Activated T-cell treated with anti-CD3 and anti-CD28 coated beads for 24 hours (primary cell): ENCODE measurements around the gene CNOT10.
A peak's percentile ranks its signal among the peaks of the same experiment; 100 is the strongest.
"Not testable (repeated sequence)": the region's sequence is repeated elsewhere in the genome, so short reads cannot be mapped to it uniquely, and the experiment has no call there.

Experiments used
- DNase-seq: peaks from one replicate; pipeline ENCODE4 v3.0.0-alpha.2; 2020; ENCODE audit warnings: low read depth

Gene CNOT10, protein sequence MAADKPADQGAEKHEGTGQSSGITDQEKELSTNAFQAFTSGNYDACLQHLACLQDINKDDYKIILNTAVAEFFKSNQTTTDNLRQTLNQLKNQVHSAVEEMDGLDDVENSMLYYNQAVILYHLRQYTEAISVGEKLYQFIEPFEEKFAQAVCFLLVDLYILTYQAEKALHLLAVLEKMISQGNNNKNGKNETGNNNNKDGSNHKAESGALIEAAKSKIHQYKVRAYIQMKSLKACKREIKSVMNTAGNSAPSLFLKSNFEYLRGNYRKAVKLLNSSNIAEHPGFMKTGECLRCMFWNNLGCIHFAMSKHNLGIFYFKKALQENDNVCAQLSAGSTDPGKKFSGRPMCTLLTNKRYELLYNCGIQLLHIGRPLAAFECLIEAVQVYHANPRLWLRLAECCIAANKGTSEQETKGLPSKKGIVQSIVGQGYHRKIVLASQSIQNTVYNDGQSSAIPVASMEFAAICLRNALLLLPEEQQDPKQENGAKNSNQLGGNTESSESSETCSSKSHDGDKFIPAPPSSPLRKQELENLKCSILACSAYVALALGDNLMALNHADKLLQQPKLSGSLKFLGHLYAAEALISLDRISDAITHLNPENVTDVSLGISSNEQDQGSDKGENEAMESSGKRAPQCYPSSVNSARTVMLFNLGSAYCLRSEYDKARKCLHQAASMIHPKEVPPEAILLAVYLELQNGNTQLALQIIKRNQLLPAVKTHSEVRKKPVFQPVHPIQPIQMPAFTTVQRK

DNA sequence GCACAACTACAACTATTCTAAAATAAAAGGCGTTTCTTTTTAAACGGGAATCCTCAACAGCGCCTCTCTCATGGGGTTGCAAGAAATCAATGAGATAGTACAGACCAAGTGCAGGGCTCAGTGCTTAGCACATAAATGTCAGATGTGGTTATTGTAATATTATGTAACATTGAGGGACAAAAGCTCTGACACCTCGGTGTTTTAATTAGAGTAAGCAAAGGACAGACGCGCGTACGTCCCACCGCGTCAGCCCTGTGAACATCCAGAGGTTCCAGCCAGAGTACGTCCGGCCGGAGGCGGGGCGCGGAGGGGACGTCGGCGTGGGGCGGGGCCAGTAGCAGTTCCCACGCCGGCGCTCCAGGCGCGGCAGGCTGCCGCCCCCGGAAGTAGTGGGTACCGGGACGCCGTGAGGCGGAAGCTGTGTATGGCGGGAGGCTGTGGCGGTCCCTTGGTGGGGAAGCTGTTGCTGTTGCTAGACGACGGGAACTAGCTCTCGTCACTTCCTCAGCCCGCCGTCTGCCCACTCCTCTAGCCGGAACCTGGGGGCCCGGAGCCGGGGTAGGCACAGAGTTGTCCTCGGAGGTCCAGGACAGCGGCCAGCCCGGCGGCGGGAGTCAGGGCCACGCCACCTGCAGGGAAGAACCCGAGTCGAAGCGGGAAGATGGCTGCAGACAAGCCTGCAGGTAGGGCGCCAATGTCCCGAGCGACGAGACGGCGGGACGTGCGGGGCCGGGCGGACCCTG lies at the start of gene CNOT10:
Gene CNOT10, plus strand, starts transcription at position 389 of the 743 bp plus-strand sequence. Its CDS starts 273 bp downstream, at position 662.
- peak; percentile 94 for DNase-seq

DNA sequence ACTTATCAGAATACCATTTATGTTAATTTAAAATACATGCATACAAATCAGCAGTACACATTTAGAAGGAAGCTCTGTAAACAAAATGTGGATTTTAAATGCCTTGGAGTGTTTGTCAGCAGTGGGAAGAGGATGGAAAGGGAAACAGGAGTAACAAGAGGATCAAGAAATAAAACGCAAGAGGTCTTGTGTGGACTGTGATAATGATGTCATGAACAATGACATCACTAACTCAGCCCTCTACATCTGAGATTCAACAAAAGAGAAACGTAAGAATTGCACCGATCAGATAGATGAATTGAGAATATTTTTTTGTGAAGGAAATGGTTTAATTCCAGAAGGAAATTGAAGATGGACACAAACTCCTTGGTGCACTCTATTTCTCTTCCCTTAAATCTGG lies 44.0 kb upstream of the CNOT10 start:
- no peak for DNase-seq

DNA sequence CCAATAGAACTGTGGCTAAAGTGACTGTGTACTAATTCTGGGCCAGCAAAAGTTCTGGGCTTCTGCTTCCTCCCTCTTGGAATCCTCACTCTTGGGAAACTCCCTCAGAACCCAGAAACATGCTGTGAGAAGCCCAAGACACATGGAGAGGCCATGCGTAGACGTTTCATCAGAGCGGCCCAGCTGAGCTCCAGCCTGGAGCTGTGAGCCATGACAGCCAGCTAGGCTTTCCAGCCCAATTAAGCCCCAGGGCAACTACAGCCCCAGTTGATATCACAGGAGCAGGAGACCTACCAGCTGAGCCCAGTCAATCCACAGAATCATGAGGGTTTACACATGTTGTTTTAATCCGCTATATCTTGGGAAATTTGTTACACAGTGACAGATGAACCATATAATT lies 43.6 kb upstream of the CNOT10 start:
- no peak for DNase-seq

DNA sequence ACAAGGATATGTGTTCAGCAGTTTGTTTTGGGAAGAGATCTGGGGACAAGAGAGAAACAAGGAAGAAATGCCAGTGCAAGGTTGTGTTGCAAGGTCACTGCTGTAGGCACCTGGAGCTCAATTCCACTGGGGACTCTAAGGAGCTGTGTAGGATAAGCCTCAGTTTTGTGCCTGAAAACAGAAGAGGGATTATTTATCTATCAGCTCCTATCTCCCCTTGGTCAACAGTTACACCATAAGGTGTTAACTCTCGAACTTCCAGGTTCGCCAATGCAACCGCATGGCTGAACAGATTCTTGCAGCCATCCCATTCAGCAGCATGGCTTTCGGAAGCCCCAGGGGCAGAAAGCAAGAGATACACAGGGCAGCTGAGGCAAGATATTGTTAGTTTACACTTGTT lies 41.6 kb upstream of the CNOT10 start:
- DNase-seq: no peak

DNA sequence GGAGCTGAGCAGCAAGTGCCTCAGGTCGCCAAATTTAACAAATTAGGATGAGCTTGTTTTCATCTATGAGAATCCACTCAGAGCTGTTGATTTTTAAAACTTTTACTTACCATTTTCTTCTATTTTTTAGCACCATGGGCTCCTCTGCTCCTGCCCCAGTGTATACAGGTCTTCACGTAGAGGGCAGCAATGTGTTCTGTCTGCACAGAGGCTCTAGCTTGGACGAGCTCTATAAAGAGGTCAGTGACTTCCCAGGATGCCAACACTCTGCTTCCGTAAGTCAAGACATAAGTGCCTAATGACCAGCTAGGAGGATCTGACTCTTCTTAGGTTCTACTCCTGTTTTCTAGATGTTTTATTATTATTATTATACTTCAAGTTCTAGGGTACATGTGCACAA lies 41.2 kb upstream of the CNOT10 start:
- no peak for DNase-seq

DNA sequence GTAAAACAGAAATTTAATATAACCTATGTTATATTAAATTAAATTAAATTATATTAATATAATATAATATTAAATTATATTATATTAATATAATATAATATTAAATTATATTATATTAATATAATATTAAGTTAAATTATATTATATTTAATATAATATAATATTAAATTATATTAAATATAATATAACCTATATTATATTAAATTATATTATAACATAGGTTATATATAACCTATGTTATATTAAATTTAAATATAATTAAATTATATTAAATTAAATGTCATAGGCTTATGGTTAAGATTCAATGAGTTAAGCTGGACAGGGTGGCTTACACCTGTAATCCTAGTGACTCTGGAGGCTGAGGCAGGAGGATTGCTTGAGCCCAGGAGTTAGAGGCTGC lies 40.6 kb upstream of the CNOT10 start:
- no peak for DNase-seq

DNA sequence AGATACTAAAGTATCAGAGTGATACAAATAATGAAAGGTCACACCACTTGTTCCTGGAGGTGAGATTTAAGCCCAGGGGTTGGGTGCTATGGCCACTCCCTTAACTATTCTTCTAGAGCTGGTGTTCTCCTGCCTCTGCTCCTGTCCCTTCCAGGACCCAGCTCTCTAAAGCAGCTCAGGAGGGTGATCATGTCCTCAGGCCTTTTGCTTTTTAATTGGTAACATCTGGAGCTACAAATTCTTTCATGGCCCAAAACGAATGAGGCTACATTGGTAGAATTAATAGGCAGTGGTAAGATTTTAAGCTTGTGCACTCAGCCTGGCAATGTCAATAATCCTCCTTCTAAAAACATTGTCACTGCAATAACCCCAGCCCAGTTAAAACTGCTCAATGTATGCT lies 38.2 kb upstream of the CNOT10 start:
- no peak for DNase-seq

DNA sequence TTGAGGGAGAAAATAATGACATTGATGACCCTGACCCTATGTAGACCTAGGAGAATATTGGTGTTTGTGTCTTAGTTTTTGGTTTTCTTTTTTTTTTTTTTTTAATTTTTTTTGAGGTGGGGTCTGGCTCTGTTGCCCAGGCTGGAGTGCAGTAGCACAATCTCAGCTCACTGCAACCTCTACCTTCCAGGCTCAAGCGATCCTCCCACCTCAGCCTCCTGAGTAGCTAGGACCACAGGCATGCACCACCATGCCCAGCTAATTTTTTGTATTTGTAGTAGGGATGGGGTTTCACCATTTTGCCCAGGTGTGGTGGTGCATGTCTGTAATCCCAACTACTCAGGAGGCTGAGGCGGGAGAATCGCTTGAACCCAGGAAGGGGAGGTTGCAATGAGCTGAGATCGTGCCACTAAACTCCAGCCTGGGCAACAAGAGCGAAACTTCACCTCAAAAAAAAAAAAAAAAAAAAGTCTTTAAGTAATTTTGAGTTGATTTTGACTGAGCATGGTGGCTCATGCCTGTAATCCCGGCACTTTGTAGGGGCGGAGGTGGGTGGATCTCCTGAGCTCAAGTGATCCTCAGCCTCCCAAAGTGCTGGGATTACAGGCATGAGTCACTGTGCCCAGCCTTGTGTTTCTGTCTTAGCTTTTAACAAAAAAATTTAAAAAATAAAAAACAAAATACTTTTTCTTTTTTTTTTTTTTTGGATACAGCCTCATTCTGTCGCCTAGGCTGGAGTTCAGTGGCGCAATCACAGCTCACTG lies 32.5 kb upstream of the CNOT10 start:
- not testable (repeated sequence) for DNase-seq

DNA sequence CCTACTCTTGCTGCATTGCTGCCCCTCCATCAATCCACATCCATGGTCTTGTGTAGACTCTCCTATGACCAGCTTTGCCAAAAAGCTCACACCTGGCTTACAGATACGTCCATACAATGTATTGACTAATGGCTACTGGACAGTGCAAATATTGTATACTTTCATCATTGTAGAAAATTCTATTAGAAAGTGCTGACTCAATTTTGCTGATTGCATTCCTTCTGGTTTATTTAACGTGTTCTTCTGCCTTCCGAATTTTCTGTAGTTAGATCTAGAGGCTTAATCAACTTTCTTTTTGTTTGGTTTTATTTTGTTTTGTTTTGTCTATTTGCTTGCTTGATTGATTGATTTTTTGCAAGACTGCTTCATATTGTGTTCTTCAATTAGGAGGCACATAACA lies 29.8 kb upstream of the CNOT10 start:
- DNase-seq: no peak

DNA sequence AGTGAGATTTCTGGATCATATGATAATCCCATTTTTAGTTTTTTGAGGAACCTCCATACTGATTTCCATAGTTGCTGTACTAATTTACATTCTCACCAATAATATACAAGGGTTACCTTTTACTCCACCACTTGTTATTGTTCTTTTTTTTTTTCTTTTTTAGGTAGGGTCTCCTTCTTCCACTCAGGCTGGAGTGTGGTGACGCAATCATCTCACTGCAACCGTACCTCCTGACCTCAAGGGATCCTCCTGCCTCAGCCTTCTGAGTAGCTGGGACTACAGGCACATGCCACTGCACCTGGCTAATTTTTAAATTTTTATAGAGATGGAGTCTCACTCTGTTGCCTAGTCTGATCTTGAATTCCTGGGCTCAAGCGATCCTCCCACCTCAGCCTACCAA lies 24.4 kb upstream of the CNOT10 start:
- no peak for DNase-seq

DNA sequence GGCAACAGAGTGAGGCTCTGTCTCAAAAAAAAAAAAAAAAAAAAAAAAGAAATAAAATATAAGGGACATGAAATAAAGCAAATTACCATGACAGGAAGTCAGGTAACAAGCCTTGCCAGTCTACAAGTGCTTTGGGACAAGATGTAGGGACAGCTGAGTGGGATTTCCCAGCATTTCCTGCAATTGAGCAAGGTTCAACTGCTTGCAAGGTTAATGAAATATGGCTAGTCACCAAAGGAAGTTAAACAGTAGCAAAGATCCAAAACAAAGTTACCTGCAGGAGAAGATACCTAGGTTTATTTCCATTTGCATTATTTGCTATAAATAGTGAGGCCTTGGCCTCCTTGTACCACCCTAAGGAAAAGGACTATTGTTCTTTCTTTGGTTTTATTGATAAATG lies 22.3 kb upstream of the CNOT10 start:
- DNase-seq: no peak

DNA sequence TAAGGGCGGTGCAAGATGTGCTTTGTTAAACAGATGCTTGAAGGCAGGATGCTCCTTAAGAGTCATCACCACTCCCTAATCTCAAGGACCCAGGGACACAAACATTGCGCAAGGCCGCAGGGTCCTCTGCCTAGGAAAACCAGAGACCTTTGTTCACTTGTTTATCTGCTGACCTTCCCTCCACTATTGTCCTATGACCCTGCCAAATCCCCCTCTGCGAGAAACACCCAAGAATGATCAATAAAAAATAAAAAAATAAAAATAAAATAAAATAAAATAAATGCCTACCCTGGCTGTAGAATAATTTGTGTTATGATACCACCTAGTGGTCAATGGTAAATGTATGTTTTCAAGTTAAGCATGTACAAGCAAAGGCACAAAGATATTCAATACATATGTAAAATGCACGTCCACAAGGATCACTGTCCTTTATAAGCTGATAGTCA lies 20.3 kb upstream of the CNOT10 start:
- not testable (repeated sequence) for DNase-seq

DNA sequence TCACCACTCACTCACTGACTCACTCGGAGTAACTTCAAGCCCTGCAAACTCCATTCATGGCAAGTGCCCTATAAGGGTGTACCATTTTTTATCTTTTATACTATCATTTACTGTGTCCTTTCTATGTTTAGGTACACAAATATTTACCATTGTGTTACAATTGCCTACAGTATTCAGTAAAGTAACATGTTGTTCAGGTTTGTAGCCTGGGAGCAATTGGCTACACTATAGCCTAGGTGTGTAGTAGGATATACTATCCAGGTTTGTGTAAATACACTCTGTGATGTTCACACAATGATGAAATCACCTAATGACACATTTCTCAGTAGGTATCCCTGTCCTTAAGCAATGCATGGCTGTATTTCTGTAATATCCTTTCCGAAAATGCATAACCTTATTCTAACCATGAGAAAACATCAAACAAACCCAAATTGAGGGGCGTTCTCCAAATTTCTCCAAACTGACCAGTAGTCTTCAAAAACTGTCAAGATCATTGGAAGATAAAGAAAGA lies 17.9 kb upstream of the CNOT10 start:
- DNase-seq: no peak

DNA sequence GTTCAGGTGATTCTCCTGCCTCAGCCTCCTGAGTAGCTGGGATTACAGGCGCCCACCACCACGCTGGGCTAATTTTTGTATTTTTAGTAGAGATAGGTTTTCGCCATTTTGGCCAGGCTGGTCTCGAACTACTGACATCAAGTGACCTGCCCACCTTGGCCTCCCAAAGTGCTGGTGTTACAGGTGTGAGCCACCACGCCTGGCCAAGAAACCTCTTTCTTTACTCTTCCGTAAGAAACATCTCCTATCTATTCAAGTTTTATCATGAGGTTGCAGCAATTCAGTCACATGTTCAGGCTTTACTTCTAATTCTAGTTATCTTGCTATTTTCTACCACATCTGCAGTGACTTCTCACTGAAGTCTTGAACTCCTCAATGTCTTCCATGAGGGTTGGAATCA lies 15.8 kb upstream of the CNOT10 start:
- DNase-seq: not testable (repeated sequence)

DNA sequence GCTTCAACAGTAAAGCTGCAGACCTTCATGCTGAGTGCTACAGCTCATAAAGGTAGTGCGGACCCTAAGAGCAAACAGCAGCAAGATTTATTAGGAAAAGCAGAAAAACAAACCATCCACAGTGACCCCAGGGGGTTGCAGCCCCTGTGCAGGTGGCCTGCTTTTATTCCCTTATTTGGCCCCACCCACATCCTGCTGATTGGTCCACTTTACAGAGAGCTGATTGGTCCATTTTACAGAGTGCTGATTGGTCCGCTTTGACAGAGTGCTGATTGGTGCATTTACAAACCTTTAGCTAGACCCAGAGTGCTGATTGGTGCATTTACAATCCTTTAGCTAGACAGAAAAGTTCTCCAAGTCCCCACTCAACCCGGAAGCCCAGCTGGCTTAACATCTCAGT lies 11.3 kb upstream of the CNOT10 start:
- not testable (repeated sequence) for DNase-seq

DNA sequence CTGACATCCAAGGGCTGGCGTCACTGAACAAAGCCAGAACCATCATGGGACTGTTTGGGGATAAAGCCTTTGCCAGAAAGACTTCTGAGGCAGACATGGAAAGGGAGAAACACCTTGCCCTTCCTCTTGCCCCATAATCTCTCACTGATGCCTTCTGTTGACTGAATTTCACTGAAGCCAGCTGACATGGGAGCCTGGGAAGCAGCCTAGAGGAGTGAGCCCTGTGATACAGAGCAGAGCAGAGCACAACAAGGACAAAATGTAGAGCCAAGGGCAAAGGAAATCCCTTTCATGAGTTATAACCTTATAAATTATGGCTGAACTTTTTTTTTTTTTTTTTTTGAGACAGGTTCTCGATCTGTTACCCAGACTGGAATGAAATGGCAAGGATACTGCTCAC lies 9.8 kb upstream of the CNOT10 start:
- no peak for DNase-seq

DNA sequence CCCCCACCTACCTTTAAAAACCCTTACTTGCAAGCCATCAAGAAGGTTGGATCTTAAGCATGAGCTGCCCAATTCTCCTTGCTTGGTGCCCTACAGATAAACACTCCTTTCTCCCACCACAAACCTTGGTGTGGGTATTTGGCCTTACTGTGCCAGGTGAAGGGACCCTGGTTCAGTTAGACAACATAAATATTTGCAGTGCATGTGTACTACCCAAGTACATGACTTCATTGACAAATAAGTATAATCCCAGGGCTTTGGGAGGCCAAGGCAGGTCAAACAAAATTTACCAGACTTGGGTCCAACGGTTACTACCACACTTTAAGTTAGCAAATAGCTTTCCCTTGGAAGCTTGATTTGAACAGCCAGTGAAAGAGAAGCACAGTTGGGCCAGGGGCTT lies 9.3 kb upstream of the CNOT10 start:
- no peak for DNase-seq

DNA sequence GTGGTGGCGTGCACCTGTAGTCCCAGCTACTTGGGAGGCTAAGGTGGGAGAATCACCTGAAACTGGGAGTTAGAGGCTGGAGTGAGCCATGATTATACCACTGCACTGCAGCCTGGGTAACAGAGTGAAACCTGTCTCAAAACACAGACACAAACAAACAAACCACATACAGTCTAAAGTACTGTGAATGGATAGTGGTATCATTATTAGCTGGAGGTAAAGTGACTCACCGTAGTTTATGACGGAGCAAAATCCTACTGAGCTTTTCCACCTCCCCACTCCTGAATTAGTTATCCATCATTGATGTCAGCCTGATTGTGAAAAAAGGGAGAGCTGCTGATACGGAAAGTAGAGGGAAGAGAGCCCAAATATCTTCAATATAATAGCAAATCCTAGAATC lies 3.2 kb upstream of the CNOT10 start:
- no peak for DNase-seq

DNA sequence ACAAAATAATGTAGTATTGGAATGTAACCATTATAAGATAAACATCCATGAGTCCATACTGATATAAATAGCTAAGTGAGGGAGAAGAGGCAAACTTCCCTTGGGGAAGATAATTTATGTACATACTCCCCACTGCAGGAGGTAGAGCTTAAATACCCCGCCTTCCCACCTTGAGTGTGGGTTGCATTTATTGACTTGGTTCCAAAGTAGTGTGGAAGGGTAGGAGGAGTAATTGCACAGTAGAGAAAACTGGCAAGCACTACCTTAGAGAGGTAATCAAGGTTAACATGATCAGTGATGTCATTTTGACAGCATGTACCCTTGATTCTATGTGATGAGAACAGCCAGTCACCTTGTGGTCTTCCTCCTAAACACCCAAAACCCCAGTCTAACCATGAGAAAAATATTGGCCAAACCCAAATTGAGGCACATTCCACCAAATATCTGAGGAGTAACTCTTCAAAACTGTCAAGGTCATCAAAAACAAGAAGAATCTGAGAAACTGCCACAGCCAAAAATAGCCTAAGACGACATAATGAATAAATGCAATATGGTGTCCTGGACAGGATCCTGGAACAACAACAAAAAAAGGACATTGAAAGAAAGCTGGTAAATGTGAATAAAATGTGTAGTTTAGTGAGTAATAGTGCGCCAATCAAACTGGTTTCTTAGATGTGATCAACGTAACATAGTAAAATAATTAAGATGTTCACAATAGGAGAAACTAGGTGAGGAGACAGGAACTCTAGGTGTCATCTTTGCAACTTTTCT lies 774 bp upstream of the CNOT10 start:
- no peak for DNase-seq

DNA sequence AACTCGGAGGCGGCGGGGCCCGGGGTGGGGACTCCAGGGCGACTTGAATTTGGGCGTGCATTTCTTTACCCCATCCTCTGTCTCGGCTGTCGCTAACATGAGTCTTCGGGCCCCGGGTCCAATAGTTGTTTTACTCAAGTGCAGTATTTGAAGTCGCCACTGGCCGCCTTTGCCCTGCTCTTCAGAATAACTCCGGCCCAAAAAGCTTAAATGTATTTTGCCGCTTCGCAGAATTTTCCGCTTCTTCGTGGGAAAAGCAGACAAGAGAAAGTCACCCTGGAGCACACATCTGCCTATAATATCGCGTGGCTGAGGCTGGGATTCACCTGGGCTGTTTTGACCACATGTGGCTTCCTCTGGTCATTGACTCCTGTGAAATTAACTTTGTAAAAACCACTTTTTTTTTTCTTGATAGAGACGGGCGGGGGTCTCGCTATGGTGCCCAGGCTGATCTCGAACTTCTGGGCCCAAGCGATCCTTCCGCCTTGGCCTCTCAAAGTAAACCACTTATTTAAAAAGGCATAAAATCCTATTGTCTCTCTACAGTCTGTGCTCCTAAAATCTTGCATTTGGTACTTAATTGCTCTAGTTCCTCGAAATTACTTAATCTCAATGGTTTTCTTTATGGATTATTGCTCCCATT lies 676 bp downstream of the CNOT10 start:
- DNase-seq: no peak
